NOMO-1 treated with DMSO at 0.1 percent for 48 hours (cell line): ENCODE results near the gene NBPF26.
A peak's percentile ranks its signal among the peaks of the same experiment; 100 is the strongest.
"Not testable (repeated sequence)": the region's sequence is repeated elsewhere in the genome, so short reads cannot be mapped to it uniquely, and the experiment has no call there.

Experiments
- DNase-seq: peaks from one replicate; lab custom pipeline; 2025; ENCODE audit not compliant: unreplicated experiment; lab: John Stamatoyannopoulos, UW

The NBPF26 gene

GRCh38 chr1:120723715-120724402, at the start of gene NBPF26:
NBPF26 (plus strand) TSS chr1:120723945.
- DNase-seq, result peak; percentile 12

- not testable (repeated sequence) for DNase-seq
Observed at GRCh38 chr1:120680106-120680819, 43.5 kb upstream of the NBPF26 start.

- not testable (repeated sequence) for DNase-seq
Observed at GRCh38 chr1:120680938-120681337, 42.8 kb upstream of the NBPF26 start.

GRCh38 chr1:120684397-120684796, 39.3 kb upstream of the NBPF26 start:
- not testable (repeated sequence) for DNase-seq

- DNase-seq, result not testable (repeated sequence)
Observed at GRCh38 chr1:120685622-120686021, 38.1 kb upstream of the NBPF26 start.

GRCh38 chr1:120687250-120687649, 36.5 kb upstream of the NBPF26 start:
- not testable (repeated sequence) for DNase-seq

GRCh38 chr1:120700807-120701562, 22.8 kb upstream of the NBPF26 start:
- DNase-seq, result not testable (repeated sequence)

- not testable (repeated sequence) for DNase-seq
Observed at GRCh38 chr1:120723358-120723714, 409 bp upstream of the NBPF26 start.

GRCh38 chr1:120724507-120724906, 762 bp downstream of the NBPF26 start:
- not testable (repeated sequence) for DNase-seq

GRCh38 chr1:120728811-120729210, 5.1 kb downstream of the NBPF26 start:
- DNase-seq, result not testable (repeated sequence)

GRCh38 chr1:120769090-120769489, 45.3 kb downstream of the NBPF26 start:
- not testable (repeated sequence) for DNase-seq

- not testable (repeated sequence) for DNase-seq
Observed at GRCh38 chr1:120805452-120805851, 81.7 kb downstream of the NBPF26 start.

GRCh38 chr1:120811822-120812221, 88.1 kb downstream of the NBPF26 start:
- not testable (repeated sequence) for DNase-seq

- not testable (repeated sequence) for DNase-seq
Observed at GRCh38 chr1:120825051-120825450, 101.3 kb downstream of the NBPF26 start.

- not testable (repeated sequence) for DNase-seq
Observed at GRCh38 chr1:120826623-120827022, 102.9 kb downstream of the NBPF26 start.

- not testable (repeated sequence) for DNase-seq
Observed at GRCh38 chr1:120844186-120844944, 120.6 kb downstream of the NBPF26 start.

- DNase-seq, result not testable (repeated sequence)
Observed at GRCh38 chr1:120844945-120845330, 121.2 kb downstream of the NBPF26 start.

GRCh38 chr1:120849400-120850286, 125.9 kb downstream of the NBPF26 start:
- DNase-seq, result not testable (repeated sequence)

- not testable (repeated sequence) for DNase-seq
Observed at GRCh38 chr1:120850287-120850536, 126.5 kb downstream of the NBPF26 start.
